HG03442 (cell line): Measurements from ENCODE around the gene PAK4.
"Not testable (repeated sequence)": the region's sequence is repeated elsewhere in the genome, so short reads cannot be mapped to it uniquely, and the experiment has no call there.

Experiments
- ATAC-seq: cut with Tn5 transposase; IDR thresholded peaks from one replicate; pipeline ENCODE4 v1.9.1; 2021; ENCODE audit warnings: mild to moderate bottlenecking, moderate library complexity; ENCODE audit not compliant: unreplicated experiment

PAK4 gene

DNA sequence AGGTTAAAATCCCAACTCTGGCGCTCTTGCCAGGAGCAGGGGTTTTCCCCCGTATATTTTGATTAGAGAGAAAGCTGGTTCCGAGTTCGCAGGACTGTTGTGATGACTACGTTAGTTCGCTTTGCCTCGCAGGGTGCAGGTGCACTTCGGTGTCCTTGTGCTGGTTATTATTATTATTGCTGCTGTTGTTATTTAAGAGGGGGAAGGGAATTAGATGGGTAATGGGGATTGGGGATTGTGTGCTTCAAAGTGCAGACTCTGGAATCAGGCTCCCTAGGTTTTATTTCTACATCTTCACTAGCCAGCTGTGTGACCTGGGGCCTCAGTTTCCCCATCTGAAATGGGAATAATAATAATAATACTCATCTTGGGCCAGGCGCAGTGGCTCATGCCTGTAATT is 26.2 kb upstream of the PAK4 start:
- ATAC-seq, result no peak

DNA sequence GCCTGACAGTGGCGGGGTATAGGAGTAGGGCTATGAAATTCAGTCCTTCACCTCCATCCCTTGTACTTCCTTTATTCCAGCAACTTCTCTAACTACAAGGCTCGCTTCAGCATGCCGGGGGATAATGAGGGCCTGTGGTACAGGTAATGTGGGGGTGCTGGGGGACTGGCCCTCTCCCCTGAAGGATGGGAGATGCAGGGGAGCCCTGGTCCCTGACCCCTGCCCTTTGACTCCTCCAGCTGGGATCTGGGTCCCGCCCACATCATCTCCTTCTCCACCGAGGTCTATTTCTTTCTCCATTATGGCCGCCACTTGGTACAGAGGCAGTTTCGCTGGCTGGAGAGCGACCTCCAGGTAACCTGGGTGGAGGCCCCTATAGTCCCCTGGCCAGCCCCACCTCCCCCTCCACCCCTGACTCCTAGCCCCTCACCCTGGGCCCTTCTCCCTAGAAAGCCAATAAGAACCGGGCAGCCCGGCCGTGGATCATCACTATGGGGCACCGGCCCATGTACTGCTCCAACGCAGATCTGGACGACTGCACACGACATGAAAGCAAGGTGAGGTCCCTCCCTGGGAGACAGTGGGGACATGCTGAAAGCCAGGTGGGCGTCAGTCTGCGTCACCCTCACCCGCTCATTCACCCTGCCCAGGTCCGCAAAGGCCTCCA is 25.0 kb upstream of the PAK4 start:
- ATAC-seq, result no peak

DNA sequence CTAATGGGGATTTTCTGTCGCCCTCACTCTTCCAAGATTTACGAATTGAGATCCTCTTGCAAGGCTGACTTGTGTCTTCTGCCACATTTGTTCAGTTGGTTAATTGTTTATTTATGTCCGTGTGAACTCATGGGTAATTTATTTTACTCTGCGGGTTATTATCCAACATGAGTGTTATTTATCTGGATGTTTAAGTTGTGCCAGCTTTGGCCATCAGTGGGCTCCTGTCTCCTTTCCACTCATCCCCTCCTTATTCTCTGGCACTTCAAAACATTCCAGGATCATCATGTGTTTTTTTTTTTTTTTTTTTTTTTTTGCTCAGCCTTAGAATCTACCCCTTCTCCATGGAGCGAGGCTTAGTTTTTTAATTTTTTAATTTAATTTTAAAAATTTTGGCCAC is 22.4 kb upstream of the PAK4 start:
- ATAC-seq, result no peak

DNA sequence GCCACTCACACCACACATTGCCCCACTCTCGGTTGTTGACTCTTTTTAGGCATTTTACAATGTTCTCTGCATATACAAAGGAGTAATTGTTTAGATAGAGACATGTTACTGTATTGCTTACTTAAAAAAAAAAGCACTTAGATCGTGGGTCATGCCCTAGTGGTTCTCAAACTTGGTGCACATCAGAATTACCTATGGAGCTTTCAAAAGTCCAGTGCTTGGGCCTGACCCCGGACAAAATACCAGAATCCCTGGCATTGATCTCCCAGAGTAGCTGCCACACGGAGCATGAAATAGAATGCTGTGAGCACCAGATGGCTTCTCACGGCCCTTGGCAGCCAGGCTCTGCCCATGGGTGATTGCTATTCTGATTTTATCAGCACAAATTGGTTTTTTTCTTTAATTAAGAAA is 21.4 kb upstream of the PAK4 start:
- no peak for ATAC-seq

DNA sequence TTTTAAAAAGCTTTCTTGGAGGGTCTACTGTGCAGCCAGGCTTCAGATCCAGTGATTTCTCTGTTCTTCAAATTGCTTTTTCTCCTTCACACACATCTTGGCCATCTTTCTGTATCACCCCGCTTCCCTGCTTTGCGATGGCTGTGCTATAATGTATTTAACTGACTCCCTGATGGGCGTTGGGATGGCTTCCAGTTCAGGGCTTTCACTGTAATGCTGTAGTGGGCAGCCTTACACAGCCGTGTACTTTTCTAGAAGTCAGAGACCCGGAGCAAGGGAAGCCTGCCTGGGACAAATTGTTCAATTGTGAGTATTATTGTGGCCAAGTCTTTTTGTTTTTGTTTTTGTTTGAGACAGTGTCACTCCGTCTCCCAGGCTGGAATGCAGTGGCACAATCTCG is 19.4 kb upstream of the PAK4 start:
- no peak for ATAC-seq

DNA sequence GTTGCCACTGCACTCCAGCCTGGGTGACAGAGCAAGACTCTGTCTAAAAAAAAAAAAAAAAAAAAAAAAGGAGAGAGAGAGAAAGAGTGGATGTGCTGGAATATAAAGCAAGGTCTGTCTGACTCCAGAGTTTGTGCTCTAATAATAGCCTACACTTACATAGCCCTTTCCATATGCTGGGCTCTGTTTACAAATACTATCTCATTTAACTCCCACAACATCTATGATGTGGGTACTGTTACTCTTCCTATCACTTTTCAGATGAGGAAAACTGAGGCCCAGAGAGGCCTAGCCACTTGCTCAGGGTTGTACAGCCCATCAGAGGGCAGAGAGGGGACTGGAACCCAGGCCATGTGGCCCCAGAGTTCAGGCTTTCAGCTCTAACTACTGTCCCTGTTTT is 15.9 kb upstream of the PAK4 start:
- ATAC-seq, result no peak

DNA sequence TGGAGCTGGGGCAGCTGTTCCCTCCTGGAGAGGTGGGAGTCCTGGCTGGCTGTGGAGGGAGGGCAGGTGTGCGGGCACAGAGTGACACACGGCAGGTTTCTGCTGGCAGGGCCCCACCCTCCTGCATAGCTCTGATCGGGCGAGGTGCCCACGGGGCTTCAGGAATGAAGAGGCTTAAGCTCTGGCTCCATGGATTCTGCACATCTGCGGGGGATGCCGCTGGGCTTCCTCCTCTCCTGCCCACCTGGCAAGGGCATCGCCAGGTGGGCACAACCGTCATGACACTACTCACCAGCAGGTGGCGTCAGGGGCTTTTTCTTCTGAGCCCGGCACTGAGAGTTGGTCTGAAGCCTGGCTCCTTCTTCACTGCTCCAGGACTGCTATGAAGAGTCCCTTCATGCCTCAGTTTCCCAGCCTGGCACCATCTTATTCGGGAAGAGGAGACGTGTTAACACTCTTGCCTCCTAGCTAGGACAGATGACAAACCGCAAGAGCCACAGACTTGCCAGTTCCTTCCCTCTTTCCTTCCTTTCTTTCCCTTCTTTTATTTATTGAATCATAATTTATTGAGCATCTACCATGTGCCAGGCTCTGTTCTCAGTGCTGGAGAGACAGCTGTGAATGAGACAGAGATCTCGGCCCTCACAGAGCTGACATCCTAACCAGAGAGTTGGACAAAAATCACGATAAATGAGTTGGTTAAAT is 15.2 kb upstream of the PAK4 start:
- ATAC-seq, result no peak

DNA sequence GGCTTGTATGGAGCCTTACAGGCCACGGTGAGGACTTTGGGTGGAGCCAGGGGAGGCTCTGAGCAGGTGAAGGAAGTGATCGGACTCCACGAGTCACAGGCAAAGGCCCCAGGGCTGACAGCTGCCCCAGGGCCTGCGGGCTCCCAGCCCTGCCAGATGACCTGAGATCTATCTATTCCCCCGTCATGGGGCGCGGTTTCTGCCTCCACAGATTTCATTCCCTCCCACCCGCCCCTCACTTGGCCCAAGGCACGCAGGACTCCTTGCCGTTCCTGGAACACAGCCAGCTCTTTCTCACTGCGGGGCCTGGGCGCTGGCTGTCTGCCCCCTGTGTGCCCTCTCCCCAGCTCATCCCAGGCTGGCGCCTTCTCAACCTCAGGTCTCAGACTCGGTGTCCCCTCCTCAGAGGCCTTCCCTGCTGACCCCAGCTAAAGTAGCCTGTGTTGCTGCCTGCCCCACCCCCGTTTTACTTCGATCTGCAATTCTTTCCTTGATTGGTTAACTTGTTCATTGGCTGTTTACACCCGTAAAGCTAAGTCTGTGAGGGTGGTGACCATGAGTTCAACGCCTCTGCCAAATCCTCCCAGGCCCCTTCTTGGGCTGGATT is 13.9 kb upstream of the PAK4 start:
- no peak for ATAC-seq

DNA sequence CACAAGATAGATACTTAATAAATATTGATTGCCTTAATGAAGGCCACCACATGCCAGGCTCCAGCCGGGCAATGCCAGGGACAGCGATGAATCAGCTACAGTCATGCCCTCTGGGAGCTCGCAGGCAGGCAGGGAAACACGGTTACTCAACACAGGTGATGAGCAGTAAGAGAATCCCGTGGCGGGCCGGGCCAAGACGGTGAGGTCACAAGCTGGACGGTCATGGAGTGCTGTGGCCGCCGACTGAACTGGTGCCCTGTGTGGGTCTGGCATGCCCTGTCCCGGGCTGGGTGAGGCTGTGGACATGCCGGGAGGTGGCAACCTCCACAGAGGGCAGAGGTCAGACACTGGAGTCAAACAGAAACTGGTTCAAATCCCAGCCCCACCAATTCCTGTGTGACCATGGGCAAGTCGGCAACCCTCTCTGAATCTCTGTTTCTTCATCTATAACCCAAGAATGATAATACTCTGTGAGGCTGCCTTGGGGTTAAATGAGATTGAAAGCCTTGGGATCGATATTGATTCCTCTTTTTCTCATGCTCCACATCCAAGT is 13.2 kb upstream of the PAK4 start:
- ATAC-seq, result no peak

DNA sequence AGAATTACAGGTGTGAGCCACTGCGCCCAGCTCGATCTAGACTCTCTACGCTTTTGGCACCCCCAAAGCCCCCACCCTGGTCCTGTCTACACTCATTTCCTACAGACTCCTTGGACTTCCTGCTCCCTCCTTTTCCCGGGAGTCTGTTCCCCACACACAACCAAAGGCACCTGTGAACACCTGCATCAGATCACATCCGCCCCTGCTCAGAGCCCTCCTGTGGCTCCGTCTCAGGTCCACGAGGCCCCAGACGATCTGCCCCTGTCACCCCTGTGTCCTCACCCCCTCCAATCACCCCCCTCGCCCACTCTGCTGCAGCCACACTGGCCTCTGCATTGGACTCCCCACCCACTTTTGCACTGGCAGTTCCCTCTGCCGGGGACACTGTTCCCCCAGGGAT is 12.4 kb upstream of the PAK4 start:
- no peak for ATAC-seq

DNA sequence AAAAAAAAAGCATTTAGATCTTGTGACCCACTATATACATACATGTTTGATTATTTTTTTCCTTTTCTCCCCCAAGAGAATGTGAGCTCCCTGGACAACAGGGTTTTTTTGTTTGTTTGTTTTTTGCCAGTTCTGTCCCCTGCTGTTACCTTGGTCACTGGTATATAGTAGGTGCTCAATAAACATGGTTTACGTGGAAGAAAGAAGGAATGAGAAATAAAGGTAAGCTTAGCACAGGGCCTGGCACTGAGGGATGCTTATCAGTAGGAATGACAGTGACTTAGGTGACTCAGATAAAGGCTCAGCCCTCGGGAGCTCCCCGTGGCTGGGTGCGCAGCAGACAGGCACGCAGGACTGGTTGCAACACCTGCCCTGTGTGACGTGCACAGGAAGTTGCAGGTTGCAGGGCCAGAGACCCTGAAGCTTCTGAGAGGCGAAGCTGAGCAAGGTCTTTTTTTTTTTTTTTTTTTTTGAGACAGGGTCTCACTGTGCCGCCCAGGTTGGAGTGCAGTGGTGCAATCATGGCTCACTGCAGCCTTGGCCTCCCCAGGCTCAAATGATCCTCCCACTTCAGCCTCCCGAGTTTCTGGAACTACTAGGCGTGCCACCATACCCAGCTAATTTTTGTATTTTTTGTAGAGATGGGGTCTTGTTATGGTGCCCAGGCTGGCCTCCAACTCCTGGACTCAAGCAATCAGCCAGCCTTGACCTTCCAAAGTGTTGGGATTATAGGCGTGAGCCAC is 10.3 kb upstream of the PAK4 start:
- ATAC-seq, result no peak

DNA sequence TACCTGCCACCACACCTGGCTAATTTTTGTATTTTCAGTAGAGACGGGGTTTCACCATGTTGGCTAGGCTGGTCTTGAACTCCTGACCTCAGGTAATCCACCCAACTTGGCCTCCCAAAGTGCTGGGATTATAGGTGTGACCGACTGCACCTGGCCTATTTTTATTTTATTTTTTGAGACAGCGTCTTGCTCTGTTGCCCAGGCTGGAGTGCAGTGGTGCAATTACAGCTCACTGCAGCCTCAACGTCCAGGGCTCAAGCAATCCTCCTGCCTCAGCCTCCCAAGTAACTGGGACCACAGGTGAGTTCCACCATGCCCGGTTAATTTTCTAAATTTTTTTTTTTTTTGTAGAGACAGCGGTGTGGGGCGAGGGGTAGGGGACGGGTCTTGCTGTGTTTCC is 8.6 kb upstream of the PAK4 start:
- ATAC-seq, result not testable (repeated sequence)

DNA sequence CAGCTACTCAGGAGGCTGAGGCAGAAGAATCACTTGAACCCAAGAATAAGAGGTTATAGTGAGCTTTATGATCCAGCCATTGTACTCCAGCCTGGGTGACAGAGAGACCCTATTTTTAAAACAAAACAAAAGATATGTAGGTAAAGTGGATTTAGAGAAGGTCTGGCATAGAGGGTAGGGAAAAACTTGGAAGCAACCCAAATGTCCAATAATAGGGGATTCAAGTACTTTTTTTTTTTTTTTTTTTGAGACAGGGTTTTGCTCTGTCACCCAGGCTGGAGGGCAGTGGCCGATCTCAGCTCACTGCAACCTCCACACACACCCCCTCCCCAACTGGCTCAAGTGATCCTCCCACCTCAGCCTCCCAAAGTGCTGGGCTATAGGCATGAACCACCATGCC is 5.8 kb upstream of the PAK4 start:
- no peak for ATAC-seq

DNA sequence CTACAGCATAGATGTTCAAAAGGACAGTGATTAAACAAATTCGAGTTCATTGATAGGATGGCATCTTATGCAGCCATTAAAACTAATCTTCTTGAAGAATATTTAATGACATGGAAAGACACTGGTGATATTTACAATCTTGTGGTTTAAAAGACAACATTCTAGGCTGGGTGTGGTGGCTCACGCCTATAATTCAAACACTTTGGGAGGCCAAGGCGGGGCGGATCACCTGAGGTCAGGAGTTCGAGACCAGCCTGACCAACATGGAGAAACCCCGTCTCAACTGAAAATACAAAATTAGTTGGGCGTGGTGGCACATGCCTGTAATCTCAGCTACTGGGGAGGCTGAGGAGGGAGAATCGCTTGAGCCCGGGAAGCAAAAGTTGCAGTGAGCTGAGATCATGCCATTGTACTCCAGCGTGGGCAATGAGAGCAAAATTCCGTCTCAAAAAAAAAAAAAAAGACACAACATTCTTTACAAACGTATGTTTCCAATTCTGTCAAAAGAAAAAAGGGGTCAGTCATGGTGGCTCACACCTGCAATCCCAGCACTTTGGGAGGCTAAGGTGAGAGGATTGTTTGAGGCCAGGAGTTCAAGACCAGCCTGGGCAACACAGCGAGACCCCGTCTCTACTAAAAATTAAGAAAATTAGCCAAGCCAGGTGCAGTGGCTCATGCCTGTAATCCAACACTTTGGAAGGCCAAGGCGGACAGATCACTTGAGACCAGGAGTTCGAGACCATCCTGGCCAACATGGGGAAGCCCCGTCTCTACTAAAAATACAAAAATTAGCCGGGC is 2.5 kb upstream of the PAK4 start:
- ATAC-seq, result no peak

DNA sequence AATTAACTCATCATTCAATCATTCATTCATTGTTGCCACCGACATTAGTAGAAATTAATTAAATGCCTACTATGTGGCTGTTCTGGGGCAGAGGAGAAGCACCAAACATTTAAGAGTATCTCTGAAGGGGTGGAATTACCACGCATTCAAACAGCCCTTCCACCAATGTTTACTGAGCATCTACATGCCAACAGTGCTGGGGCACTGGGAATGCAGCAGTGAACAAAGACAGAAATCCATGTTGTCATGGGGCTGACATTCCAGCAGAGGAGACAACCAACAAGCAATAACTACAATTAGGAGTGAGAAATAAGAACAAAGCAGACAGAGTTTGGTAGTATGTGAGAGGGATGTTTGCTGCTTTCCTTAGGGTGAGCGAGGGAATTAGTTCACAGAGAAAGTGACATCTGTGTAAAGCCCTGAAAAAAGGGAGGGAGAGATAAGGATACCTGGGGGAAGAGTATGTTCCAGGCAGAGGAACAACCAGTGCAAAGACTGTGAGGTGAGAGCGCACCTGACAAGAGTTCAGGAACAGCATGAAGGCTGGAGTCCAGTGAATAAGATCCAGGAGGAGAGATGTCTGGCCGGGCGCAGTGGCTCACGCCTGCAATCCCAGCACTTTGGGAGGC is 1.3 kb upstream of the PAK4 start:
- ATAC-seq, result no peak

DNA sequence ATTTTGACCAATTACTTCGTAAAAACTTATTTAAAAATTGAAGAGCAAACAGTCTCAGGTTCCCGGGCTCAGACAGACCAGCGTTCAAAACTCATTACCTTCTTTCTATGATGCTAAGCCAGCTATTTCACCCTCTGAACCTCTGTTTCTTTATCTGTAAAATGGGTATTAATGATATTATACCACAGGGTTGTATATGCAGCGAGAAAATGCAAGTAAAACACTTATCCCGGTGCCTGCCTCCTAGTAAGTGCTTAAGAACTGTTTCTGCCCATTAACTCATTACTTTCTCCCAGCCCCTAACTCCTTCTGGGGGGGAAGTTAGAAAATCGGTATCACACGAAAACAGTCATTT is 410 bp upstream of the PAK4 start:
- no peak for ATAC-seq

DNA sequence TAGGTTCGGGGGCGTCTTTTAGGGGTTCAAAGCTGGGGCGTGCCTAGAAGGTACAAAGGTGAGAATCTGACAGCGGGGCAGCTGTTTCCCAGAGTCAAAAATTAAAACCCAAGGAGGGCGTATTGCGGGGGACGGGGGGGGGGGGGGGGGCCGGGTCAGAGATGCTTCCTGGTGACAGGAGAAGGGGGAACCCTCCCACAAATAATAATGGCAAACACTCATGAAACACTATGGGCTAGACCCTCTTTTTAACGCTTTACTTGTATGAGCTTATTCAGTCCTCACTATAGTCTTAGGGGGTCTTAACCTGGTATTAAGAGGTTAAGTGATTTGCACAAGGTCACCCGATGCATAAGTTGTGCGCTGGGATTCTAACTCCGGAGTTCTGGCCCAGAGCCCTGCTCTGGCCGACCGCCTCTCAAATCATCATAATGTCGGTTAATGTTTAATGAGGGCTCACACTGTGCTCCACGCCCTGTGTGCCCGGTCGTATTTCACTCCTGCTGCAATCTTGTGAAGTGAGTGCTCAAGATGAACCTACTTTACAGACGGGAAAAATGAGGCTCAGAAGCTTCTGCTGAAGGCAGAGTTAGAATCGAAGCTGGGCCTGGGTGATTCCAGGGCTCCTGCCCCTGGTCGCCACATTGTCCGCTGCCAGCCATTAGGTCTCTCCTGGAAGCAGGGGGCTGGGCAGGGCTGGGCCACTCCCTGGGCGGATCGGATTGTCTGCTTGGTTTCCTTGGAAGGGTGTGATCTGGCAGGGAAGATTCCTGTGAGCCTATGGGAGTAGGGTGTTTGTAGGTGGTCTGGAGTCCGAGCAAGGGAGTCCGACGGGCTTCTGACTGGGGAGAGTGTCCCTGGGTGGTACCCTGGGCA is 964 bp downstream of the PAK4 start:
- ATAC-seq, result no peak

DNA sequence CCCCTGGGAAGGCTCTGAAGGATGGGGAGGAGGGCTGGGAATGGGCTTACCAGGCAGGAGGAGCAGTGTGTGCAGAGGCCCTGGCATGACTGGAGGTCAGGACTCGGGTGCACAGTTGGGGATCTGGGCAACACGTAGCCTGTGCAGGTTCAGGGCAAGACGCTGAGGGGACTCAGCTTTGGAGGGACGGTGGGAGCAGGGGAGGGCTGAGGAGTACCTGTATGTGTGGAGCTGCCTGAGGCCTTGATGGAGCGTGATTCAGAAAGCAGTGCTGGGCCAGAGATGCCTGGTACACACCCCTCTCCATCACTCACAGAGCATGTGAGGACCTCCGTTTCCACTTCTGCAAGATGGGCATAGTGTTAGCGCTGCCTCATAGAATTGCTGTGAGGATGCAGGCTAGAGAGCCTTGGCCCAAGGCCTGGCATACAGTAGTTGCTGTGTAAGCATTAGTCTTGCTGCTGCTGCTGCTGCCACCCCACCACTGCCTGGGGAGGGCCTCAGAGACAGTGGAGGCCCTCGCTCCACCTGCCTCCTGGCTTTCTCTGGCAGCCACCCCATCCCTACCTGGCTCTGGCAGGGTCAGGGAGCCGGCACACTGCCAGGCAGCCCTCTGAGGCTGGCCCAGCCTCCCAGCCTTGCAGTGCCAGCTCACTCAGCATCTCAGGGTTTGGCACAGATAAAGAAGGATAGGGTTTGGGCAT is 2.4 kb downstream of the PAK4 start:
- ATAC-seq, result no peak
